Vagina (tissue), 2 donors: ENCODE data around the gene PAIP2B.

ENCODE experiments used
- CTCF ChIP-seq, 3 experiments: fragments of 450-650 bp in 2 of 3; fragments of 200-600 bp in 1 of 3; sonication (generic) in 1 of 3; IDR thresholded peaks; one replicate each; pipeline ENCODE4 v1.5.1; 2017 to 2019; ENCODE audit warnings: antibody characterized with exemption in 3 of 3, mild to moderate bottlenecking in 2 of 3, moderate library complexity in 2 of 3
- POLR2A ChIP-seq, 2 donors: fragments of 450-650 bp; IDR thresholded peaks; one replicate each; pipeline ENCODE4 v1.6.1; 2017; ENCODE audit warnings: antibody characterized with exemption in 2 of 2, mild to moderate bottlenecking in 2 of 2, moderate library complexity in 2 of 2
- POLR2AphosphoS5 ChIP-seq, 2 donors: sonication (generic); formaldehyde crosslinking; IDR thresholded peaks; one replicate each; pipeline ENCODE4 v1.9.0; 2017; ENCODE audit warnings: antibody characterized with exemption in 2 of 2, mild to moderate bottlenecking in 2 of 2, low read depth in 1 of 2; ENCODE audit not compliant: insufficient read depth in 1 of 2

GRCh38 chr2:71256421-71256820 lies 29.5 kb upstream of the PAIP2B start:
- TF ChIP-seq CTCF (IDR thresholded peaks at IDR 0.05) (no peak), POLR2A (IDR thresholded peaks at IDR 0.05) (no peak), POLR2AphosphoS5 (IDR thresholded peaks at IDR 0.05; ENCODE audit: insufficient read depth in 1 of 2, low read depth in 1 of 2) (no peak)
